Ovary (tissue), 9 donors: ENCODE results near the gene SKP1. TPM values are rescaled to one million over a fixed set of nuclear protein-coding genes. Genes with fewer than 3 reads are reported as not detected.
"Not testable (repeated sequence)": the region's sequence is repeated elsewhere in the genome, so short reads cannot be mapped to it uniquely, and the experiment has no call there.

Source experiments
- DNase-seq, 5 donors: peaks; one replicate each; pipeline ENCODE4 v3.0.0-alpha.2; 2019 to 2020
- H3K27ac ChIP-seq, 2 donors: fragments of 200-600 bp; one replicate each; pipeline versions ENCODE4 v1.5.1 to v1.8.0; 2019 to 2022
- H3K27me3 ChIP-seq: fragments of 200-600 bp; one replicate; pipeline ENCODE4 v1.8.0; 2022
- H3K36me3 ChIP-seq: fragments of 200-600 bp; sonication (generic); one replicate; pipeline ENCODE4 v1.5.1; 2019
- H3K4me1 ChIP-seq: one replicate; pipeline ENCODE4 v1.8.1; 2013; ENCODE audit warnings: mild to moderate bottlenecking, moderate library complexity; ENCODE audit not compliant: insufficient read depth
- H3K4me3 ChIP-seq: fragments of 200-600 bp; sonication (generic); one replicate; pipeline ENCODE4 v1.5.1; 2017
- H3K9me3 ChIP-seq, 2 donors: fragments of 200-600 bp in 1 of 2; sonication (generic) in 1 of 2; one replicate each; pipeline versions ENCODE4 v1.5.1 to v1.8.1; 2013 to 2019; ENCODE audit warnings: mild to moderate bottlenecking in 1 of 2, moderate library complexity in 1 of 2
- EP300 ChIP-seq: sonication (generic); formaldehyde crosslinking; IDR thresholded peaks from one replicate; pipeline ENCODE4 v1.6.1; 2017; ENCODE audit warnings: antibody characterized with exemption
- POLR2A ChIP-seq: fragments of 450-650 bp; IDR thresholded peaks from one replicate; pipeline ENCODE4 v1.6.1; 2017; ENCODE audit warnings: antibody characterized with exemption, mild to moderate bottlenecking, moderate library complexity
- WGBS, 3 donors: extraction: QIAGEN DNeasy Blood & Tissue Kit in 1 of 3; methylation state at CpG; one replicate each; pipeline versions ENCODE4 v1.1.5 to v1.1.7; 2013 to 2017; 5-methylcytosine and 5-hydroxymethylcytosine counted together
- intact Hi-C, 4 donors: fragments of 100-400 bp; cut with DNase I; formaldehyde crosslinking; loops; one replicate each; pipeline versions ENCODE4 v1.11.0 to v1.15.1; 2022 to 2023
- polyA plus RNA-seq, 2 donors: library from polyadenylated mRNA; stranded (reverse); fragments of 200-250 nt in 1 of 2; fragments of 350-450 nt in 1 of 2; fragmentation: Illumina TruSeq in 1 of 2; extraction: RNeasy Lipid Tissue Mini Kit (QIAGEN cat#74804) in 1 of 2; gene quantifications; one replicate each; pipeline ENCODE4 v1.2.3, GENCODE V29; 2013 to 2014
- total RNA-seq, 7 donors: library from RNA; depleted of rRNA in 2 of 7; stranded (reverse); fragments of >200 nt in 2 of 7; fragmentation: NEBNext Ultra II Directional in 3 of 7; extraction: Animal tissue kit (Norgen Biotek cat#: 25700) in 3 of 7; gene quantifications; one replicate each; pipeline versions ENCODE4 v1.1.0 to v1.2.4, GENCODE V29; 2016 to 2023
- TF ChIP-seq, protein P1 (sequence below), 3 donors: fragments of 450-650 bp in 2 of 3; fragments of 200-600 bp in 1 of 3; IDR thresholded peaks; one replicate each; pipeline versions ENCODE4 v1.5.1 to v1.8.0; 2016 to 2022; ENCODE audit warnings: antibody characterized with exemption in 3 of 3, mild to moderate bottlenecking in 1 of 3
- donor health status: DM: no; HTN: no; CAD: no; lungs with moderate emphysema.
- donor health status: DM: no; HTN: no; CAD: no.
- donor health status: Bipolar disorder and iron deficiency.
- donor health status: DM: yes; HTN: yes; CAD: no.
- donor health status: DM: no; HTN: no; CAD: no.
- donor health status: DM: yes; HTN: yes; CAD: no.

SKP1 gene
- total and polyA plus RNA-seq, 9 donors = 263 to 1,077 (median 388) TPM

DNA sequence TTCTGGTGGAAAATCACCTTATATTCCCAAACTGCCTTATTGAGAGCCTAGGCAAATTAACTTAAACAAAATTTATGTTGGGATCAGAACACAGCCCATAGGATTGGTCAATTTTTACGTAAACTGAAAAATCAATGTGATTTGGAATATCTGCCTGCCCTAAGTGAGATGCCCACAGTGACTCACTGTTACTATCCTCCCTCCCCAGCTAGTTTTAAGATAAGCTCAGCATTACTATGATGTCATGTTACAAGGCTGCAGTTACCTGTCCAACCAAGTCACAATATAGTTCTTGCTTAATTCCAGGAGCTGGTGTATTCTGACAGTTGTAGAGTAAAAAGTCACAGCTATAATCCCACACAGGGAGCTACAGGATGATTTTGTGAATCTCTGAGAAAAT, 23.1 kb downstream of the SKP1 start:
- 97 to 100% (median 100%) methylated on average over 1 of the region's 1 CpG for WGBS, 3 donors
- H3K36me3 ChIP-seq = no peaks in the 10 kb centered on the region
- intact Hi-C loops = no loop called here

DNA sequence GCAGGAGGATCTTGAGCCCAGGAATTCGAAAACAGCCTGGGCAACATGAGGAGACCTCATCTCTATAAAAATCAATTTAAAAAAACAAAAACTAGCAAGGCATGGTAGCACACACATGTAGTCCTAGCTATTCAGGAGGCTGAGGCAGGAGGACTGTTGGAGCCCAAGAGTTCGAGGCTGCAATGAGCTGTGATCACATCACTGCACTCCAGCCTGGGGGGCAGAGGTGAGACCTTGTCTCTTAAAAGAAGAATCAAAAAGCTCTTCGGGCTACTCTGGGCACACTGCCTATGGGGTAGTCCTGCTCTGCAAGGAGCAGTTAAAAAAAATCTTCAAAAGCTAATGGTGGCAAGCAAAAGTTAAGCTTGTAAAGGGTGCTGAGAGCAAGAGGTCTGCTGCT, 23.5 kb downstream of the SKP1 start:
- no peaks in the 10 kb centered on the region for H3K36me3 ChIP-seq

More for the DNA sequence above, 23.1 kb downstream of the SKP1 start:
- H3K4me3 ChIP-seq = no peak overlapping the region
- H3K27ac ChIP-seq = no peak overlapping the region
- no peak for DNase-seq
- TF ChIP-seq, protein P1, sequence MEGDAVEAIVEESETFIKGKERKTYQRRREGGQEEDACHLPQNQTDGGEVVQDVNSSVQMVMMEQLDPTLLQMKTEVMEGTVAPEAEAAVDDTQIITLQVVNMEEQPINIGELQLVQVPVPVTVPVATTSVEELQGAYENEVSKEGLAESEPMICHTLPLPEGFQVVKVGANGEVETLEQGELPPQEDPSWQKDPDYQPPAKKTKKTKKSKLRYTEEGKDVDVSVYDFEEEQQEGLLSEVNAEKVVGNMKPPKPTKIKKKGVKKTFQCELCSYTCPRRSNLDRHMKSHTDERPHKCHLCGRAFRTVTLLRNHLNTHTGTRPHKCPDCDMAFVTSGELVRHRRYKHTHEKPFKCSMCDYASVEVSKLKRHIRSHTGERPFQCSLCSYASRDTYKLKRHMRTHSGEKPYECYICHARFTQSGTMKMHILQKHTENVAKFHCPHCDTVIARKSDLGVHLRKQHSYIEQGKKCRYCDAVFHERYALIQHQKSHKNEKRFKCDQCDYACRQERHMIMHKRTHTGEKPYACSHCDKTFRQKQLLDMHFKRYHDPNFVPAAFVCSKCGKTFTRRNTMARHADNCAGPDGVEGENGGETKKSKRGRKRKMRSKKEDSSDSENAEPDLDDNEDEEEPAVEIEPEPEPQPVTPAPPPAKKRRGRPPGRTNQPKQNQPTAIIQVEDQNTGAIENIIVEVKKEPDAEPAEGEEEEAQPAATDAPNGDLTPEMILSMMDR (IDR thresholded peaks at IDR 0.05) = no peak
- no peak for TF ChIP-seq POLR2A
- no peak for TF ChIP-seq EP300
- H3K4me1 ChIP-seq = no peaks in the 10 kb centered on the region
- no peaks in the 10 kb centered on the region for H3K9me3 ChIP-seq
- no peaks in the 10 kb centered on the region for H3K27me3 ChIP-seq

DNA sequence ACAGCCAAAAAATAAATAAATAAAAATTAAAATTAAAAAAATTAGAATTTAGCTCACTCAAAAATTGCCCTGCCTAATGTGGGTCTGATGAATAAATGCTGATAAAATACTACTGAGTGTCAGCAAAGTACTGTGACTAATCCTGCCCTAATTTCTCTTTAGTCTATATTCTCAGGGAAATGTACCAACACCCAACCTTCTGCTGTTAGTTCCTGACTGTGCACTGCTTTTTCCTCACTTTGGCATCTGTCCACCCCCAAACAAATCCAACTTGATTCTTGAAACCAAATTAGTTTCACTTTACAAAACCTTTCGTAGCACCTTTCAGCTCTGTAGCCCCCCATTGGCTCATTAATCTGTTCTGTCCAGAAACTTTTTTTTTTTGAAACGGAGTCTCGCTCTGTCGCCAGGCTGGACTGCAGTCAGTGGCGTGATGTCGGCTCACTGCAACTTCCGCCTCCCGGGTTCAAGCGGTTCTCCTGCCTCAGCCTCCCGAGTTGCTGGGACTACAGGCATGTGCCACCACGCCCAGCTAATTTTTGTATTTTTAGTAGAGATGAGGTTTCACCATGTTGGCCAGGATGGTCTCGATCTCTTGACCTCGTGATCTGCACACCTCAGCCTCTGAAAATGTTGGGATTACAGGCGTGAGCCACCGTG, 24.4 kb downstream of the SKP1 start:
- H3K27ac ChIP-seq, H3K4me3 ChIP-seq, H3K9me3 ChIP-seq, DNase-seq, H3K4me1 ChIP-seq, intact Hi-C loops, H3K36me3 ChIP-seq, H3K27me3 ChIP-seq: not testable (repeated sequence)
- 91 to 94% (median 94%) methylated on average over 15 of the region's 15 CpGs for WGBS, 3 donors

More for the DNA sequence above, 23.5 kb downstream of the SKP1 start:
- Histone ChIP-seq H3K27ac (no peak overlapping the region), H3K4me3 (no peak overlapping the region), H3K9me3 (no peaks in the 10 kb centered on the region), H3K4me1 (no peaks in the 10 kb centered on the region), H3K27me3 (no peaks in the 10 kb centered on the region)
- WGBS, 3 donors = 95 to 96% (median 95%) methylated on average over 3 of the region's 3 CpGs
- intact Hi-C loops = no loop called here
- TF ChIP-seq POLR2A (no peak), EP300 (no peak)
- TF ChIP-seq, protein P1 (IDR thresholded peaks at IDR 0.05) = no peak
- no peak for DNase-seq

DNA sequence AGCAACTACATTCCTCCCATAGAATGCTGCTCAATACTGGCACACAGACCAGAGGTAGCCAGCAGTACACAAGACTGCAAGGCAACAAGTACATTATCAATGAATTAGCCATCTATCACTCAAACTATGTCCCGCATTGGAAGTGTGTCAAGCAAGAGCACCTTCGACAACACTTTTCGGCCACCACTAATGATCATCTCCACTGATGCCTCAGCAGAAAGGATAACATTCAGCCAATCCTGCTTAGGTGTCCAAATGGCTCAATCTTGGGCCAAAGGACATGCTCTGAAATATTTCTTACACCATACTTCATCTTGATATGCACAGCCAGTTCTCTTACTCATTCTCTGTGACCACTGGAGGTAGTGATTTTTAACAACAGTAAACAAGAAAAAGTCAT, 25.0 kb downstream of the SKP1 start:
- Histone ChIP-seq H3K36me3 (no peaks in the 10 kb centered on the region), H3K4me1 (no peaks in the 10 kb centered on the region), H3K27me3 (no peaks in the 10 kb centered on the region), H3K27ac (no peak overlapping the region), H3K4me3 (no peak overlapping the region), H3K9me3 (no peaks in the 10 kb centered on the region)
- 91 to 98% (median 96%) methylated on average over 3 of the region's 3 CpGs for WGBS, 3 donors
- DNase-seq = no peak
- intact Hi-C loops = no loop called here
- no peak for TF ChIP-seq EP300
- TF ChIP-seq, protein P1 (IDR thresholded peaks at IDR 0.05) = no peak
- TF ChIP-seq POLR2A = no peak

DNA sequence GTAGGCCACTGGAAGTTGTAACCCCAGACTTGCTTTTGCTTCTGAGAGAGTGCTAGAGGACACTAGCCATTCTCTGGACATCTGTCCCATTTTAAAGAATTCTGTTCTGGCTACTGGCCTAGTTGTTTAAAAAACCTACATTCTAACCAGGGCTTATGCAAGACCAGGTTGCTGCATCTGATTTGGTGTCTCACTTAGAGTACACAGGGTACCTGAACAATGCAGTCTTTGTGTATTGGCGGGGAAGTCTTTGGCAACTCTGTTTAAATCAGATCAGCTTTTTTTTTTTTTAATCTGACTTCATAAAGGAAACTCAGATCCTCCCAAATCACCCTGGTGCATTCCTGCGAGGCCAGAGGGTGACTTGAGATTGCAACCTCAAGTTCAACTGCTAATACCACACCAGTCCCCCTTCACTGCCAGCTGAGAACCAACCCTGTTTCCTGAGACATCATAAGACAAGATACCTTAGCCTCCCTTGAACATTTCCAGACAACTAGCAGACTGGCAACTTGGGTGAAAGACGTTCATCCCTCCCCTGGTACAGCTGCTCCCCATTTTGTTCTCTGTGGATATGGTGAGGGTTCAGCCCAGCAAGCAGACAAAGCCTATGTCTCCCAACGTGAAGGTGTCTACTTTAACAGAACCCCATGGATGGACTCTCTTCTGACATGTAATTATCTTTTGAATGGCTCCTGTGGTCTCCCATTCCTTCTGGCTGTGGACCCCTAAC, 27.0 kb downstream of the SKP1 start:
- 73 to 79% (median 77%) methylated on average over 4 of the region's 4 CpGs for WGBS, 3 donors
- no peaks in the 10 kb centered on the region for H3K27me3 ChIP-seq
- no peaks in the 10 kb centered on the region for H3K4me1 ChIP-seq
- TF ChIP-seq EP300 (no peak), POLR2A (no peak)
- TF ChIP-seq, protein P1 (IDR thresholded peaks at IDR 0.05) = no peak
- H3K36me3 ChIP-seq = no peaks in the 10 kb centered on the region
- no peak overlapping the region for H3K27ac ChIP-seq
- no peak overlapping the region for H3K4me3 ChIP-seq
- intact Hi-C loops = loop anchor here in 1 of 4 donors (10.0 kb wide), 1 partner anchor 105 kb away; no protein-coding TSS in a partner anchor
- DNase-seq = no peak
- H3K9me3 ChIP-seq = no peaks in the 10 kb centered on the region
